HL-60 (cell line): ENCODE data around the gene GALNS.

Source experiments
- POLR2AphosphoS5 ChIP-seq: IDR thresholded peaks from 2 replicates; pipeline ENCODE4 v1.6.1; 2012; ENCODE audit warnings: low read depth
- REST ChIP-seq: IDR thresholded peaks from 2 replicates; pipeline ENCODE4 v1.6.1; 2012; ENCODE audit warnings: low read depth; ENCODE audit not compliant: insufficient replicate concordance
- TF ChIP-seq, protein P1 (sequence below): IDR thresholded peaks from one replicate; pipeline ENCODE4 v1.5.1; 2011; ENCODE audit warnings: low read length, control low read depth, inconsistent platforms; ENCODE audit not compliant: insufficient read depth

- TF ChIP-seq, protein P1, sequence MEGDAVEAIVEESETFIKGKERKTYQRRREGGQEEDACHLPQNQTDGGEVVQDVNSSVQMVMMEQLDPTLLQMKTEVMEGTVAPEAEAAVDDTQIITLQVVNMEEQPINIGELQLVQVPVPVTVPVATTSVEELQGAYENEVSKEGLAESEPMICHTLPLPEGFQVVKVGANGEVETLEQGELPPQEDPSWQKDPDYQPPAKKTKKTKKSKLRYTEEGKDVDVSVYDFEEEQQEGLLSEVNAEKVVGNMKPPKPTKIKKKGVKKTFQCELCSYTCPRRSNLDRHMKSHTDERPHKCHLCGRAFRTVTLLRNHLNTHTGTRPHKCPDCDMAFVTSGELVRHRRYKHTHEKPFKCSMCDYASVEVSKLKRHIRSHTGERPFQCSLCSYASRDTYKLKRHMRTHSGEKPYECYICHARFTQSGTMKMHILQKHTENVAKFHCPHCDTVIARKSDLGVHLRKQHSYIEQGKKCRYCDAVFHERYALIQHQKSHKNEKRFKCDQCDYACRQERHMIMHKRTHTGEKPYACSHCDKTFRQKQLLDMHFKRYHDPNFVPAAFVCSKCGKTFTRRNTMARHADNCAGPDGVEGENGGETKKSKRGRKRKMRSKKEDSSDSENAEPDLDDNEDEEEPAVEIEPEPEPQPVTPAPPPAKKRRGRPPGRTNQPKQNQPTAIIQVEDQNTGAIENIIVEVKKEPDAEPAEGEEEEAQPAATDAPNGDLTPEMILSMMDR = no peak
- TF ChIP-seq POLR2AphosphoS5 (no peak), REST (no peak)
Measured at GRCh38 chr16:88865310-88865709, 8.6 kb upstream of the GALNS start.
